ENCODE measurements around the gene ZC3HAV1.
"Not testable (repeated sequence)": the region's sequence is repeated elsewhere in the genome, so short reads cannot be mapped to it uniquely, and the experiment has no call there.

DNA sequence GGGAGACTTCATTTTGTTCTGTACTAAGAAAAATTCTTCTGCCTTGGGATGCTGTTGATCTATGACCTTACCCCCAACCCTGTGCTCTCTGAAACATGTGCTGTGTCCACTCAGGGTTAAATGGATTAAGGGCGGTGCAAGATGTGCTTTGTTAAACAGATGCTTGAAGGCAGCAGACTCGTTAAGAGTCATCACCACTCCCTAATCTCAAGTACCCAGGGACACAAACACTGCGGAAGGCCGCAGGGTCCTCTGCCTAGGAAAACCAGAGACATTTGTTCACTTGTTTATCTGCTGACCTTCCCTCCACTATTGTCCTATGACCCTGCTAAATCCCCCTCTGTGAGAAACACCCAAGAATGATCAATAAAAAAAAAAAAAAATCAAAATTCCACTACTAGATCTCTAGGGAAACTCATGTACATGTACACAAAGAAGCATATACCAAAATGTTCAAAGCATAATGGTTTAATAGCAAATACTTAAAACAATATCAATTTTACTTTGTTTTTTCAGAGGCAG lies 7.8 kb downstream of the ZC3HAV1 start:
- TF ChIP-seq ISL1 (CRISPR knock-in tag; IDR thresholded peaks at IDR 0.05); TCF4 (CRISPR knock-in tag; IDR thresholded peaks at IDR 0.05; ENCODE audit: borderline replicate concordance); ZFP3 (CRISPR knock-in tag; IDR thresholded peaks at IDR 0.05); ZC3H10 (CRISPR knock-in tag; IDR thresholded peaks at IDR 0.05): not testable (repeated sequence)
- TF ChIP-seq, protein P1, sequence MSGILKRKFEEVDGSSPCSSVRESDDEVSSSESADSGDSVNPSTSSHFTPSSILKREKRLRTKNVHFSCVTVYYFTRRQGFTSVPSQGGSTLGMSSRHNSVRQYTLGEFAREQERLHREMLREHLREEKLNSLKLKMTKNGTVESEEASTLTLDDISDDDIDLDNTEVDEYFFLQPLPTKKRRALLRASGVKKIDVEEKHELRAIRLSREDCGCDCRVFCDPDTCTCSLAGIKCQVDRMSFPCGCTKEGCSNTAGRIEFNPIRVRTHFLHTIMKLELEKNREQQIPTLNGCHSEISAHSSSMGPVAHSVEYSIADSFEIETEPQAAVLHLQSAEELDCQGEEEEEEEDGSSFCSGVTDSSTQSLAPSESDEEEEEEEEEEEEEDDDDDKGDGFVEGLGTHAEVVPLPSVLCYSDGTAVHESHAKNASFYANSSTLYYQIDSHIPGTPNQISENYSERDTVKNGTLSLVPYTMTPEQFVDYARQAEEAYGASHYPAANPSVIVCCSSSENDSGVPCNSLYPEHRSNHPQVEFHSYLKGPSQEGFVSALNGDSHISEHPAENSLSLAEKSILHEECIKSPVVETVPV (CRISPR knock-in tag; IDR thresholded peaks at IDR 0.05), result not testable (repeated sequence)
- TF ChIP-seq, protein P2, sequence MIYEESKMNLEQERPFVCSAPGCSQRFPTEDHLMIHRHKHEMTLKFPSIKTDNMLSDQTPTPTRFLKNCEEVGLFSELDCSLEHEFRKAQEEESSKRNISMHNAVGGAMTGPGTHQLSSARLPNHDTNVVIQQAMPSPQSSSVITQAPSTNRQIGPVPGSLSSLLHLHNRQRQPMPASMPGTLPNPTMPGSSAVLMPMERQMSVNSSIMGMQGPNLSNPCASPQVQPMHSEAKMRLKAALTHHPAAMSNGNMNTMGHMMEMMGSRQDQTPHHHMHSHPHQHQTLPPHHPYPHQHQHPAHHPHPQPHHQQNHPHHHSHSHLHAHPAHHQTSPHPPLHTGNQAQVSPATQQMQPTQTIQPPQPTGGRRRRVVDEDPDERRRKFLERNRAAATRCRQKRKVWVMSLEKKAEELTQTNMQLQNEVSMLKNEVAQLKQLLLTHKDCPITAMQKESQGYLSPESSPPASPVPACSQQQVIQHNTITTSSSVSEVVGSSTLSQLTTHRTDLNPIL (CRISPR knock-in tag; IDR thresholded peaks at IDR 0.05; ENCODE audit: low read depth), result not testable (repeated sequence)

All from SK-N-SH treated with all-trans-retinoic acid at 6 μM for 48 hours (cell line).